Astrocyte (in vitro differentiated cells and primary cell): ENCODE data around the gene MIAT. TPM values are rescaled to one million over a fixed set of nuclear protein-coding genes. Genes with fewer than 3 reads are reported as not detected.

Source experiments
- DNase-seq: peaks from one replicate; pipeline ENCODE4 v3.0.0-alpha.2; 2010; ENCODE audit warnings: low read depth
- FAIRE-seq: peaks from 2 replicates; lab custom pipeline; 2011; peaks lifted over from hg19 to GRCh38; lab: Jason Lieb, UNC
- H2AFZ ChIP-seq: 2 replicates; pipeline ENCODE4 v1.6.0; 2012; ENCODE audit warnings: low read depth, low read length, inconsistent platforms
- H3K27ac ChIP-seq: 2 replicates; pipeline ENCODE4 v1.5.1; 2011; ENCODE audit warnings: low read depth, low read length, inconsistent platforms
- H3K27me3 ChIP-seq: 2 replicates; pipeline ENCODE4 v1.6.0; 2011; ENCODE audit warnings: low read length, inconsistent platforms; ENCODE audit not compliant: insufficient read depth
- H3K36me3 ChIP-seq: 2 replicates; pipeline ENCODE4 v1.5.1; 2011; ENCODE audit warnings: low read length, inconsistent platforms; ENCODE audit not compliant: insufficient read depth
- H3K4me1 ChIP-seq: 2 replicates; pipeline ENCODE4 v1.5.1; 2011; ENCODE audit warnings: low read length, inconsistent platforms; ENCODE audit not compliant: insufficient read depth
- H3K4me2 ChIP-seq: 2 replicates; pipeline ENCODE4 v1.6.0; 2012; ENCODE audit warnings: low read length, inconsistent platforms
- H3K4me3 ChIP-seq: 2 replicates; pipeline ENCODE4 v1.5.1; 2011; ENCODE audit warnings: low read depth, mild to moderate bottlenecking, low read length, inconsistent platforms; ENCODE audit not compliant: insufficient read depth
- H3K79me2 ChIP-seq: 2 replicates; pipeline ENCODE4 v1.6.0; 2012; ENCODE audit warnings: mild to moderate bottlenecking, low read length, inconsistent platforms; ENCODE audit not compliant: insufficient read depth
- H3K9ac ChIP-seq: 2 replicates; pipeline ENCODE4 v1.6.0; 2012; ENCODE audit warnings: mild to moderate bottlenecking, low read length, inconsistent platforms
- H3K9me3 ChIP-seq: 2 replicates; pipeline ENCODE4 v1.5.1; 2012; ENCODE audit warnings: low read depth, mild to moderate bottlenecking, low read length, inconsistent platforms; ENCODE audit not compliant: insufficient read depth
- H4K20me1 ChIP-seq: 2 replicates; pipeline ENCODE4 v1.6.0; 2012; ENCODE audit warnings: low read length, inconsistent platforms; ENCODE audit not compliant: insufficient read depth
- H3K27ac Mint-ChIP-seq: one replicate; pipeline ENCODE4 v1.8.0; 2021; ENCODE audit warnings: mild to moderate bottlenecking, mixed read lengths; ENCODE audit not compliant: unreplicated experiment
- H3K27me3 Mint-ChIP-seq: one replicate; pipeline ENCODE4 v1.8.0; 2021; ENCODE audit warnings: low read depth, mixed read lengths; ENCODE audit not compliant: unreplicated experiment
- H3K36me3 Mint-ChIP-seq: one replicate; pipeline ENCODE4 v1.8.0; 2021; ENCODE audit warnings: low read depth, mixed read lengths; ENCODE audit not compliant: unreplicated experiment
- H3K4me1 Mint-ChIP-seq: one replicate; pipeline ENCODE4 v1.8.0; 2021; ENCODE audit warnings: low read depth, mixed read lengths; ENCODE audit not compliant: unreplicated experiment
- H3K4me3 Mint-ChIP-seq: one replicate; pipeline ENCODE4 v1.8.0; 2021; ENCODE audit warnings: mild to moderate bottlenecking, moderate library complexity, mixed read lengths; ENCODE audit not compliant: unreplicated experiment
- H3K9me3 Mint-ChIP-seq: one replicate; pipeline ENCODE4 v1.8.0; 2021; ENCODE audit warnings: mild to moderate bottlenecking, mixed read lengths; ENCODE audit not compliant: unreplicated experiment
- CTCF ChIP-seq: IDR thresholded peaks from 2 replicates; pipeline ENCODE4 v1.5.1; 2011; ENCODE audit warnings: low read depth, mild to moderate bottlenecking, inconsistent platforms, low read length, moderate library complexity; ENCODE audit not compliant: insufficient read depth
- EZH2 ChIP-seq: IDR thresholded peaks from 2 replicates; pipeline ENCODE4 v1.6.1; 2012; ENCODE audit warnings: mild to moderate bottlenecking, low read length, inconsistent platforms; ENCODE audit not compliant: insufficient read depth
- total RNA-seq: library from RNA; stranded (reverse); gene quantifications from 2 replicates; pipeline ENCODE4 v1.2.1, GENCODE V29; 2021

The MIAT gene
- total RNA-seq, 1 donor from 2014 or later = 22.8 TPM

DNA sequence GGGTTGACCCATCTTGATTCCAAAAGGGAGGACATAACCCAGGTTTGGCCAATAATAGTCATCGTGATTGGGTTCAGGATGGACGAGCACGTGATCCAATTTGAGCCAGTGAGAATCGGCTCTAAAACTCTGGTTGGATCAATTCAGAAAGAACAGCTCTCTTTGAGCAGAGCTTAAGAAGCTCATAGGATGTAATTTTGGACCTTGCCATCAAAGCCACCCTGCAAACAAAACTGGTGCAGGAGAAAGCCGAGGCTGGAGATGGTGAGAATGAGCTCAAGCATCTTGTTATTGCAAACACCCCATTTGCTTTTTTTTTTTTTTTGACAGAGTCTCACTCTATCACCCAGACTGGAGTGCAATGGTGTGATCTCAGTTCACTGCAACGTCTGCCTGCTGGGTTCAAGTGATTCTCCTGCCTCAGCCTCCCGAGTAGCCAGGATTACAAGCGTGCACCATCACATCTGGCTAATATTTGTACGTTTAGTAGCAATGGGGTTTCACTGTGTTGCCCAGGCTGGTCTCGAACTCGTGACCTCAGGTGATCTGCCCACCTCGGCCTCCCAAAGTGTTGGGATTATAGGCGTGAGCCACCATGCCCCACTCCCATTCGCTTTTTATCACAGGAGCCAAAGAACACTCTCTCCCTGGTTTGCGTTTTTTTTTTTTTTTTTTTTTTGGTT lies 13.8 kb upstream of the MIAT start:
- Histone ChIP-seq H3K4me3 (no peak overlapping the region), H3K4me2 (peak overlapping the region; percentile 46), H3K4me1 (peaks cover 32% of the 10 kb centered on the region), H3K36me3 (no peaks in the 10 kb centered on the region), H4K20me1 (no peaks in the 10 kb centered on the region), H3K27me3 (no peaks in the 10 kb centered on the region), H2AFZ (no peak overlapping the region), H3K79me2 (no peaks in the 10 kb centered on the region), H3K9me3 (no peaks in the 10 kb centered on the region), H3K27ac (no peak overlapping the region), H3K9ac (no peak overlapping the region)
- TF ChIP-seq CTCF = no peak
- no peak for TF ChIP-seq EZH2
- H3K27me3 Mint-ChIP-seq = no peaks in the 10 kb centered on the region
- DNase-seq (no peak), FAIRE-seq (no peak)
- no peaks in the 10 kb centered on the region for H3K9me3 Mint-ChIP-seq
- H3K4me3 Mint-ChIP-seq = no peak overlapping the region
- H3K27ac Mint-ChIP-seq = peak overlapping the region; percentile 16
- H3K36me3 Mint-ChIP-seq = no peaks in the 10 kb centered on the region
- peaks cover 46% of the 10 kb centered on the region for H3K4me1 Mint-ChIP-seq

DNA sequence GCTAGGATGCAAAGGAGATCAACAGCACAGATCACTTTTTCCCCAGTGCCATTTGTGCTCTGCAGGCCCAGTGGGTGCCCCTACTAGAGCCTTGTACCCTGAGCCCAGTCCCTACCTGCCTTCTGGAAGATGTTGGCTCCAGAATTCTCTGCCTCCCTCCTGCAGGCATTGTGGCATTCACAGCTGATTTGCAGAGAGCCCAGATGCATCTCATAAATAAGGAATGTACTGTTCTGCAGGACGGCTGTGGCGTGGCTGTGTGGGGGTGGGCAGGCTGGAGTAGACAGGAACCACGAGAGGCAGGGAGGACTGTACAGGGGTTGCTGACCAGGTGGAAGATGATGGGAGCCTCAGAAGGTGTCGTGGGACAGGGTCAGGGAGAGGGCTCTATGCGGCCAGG lies 11.2 kb upstream of the MIAT start:
- Histone ChIP-seq H3K27ac (no peak overlapping the region), H2AFZ (no peak overlapping the region), H3K79me2 (no peaks in the 10 kb centered on the region), H3K9ac (no peak overlapping the region), H3K4me3 (no peak overlapping the region), H4K20me1 (no peaks in the 10 kb centered on the region), H3K36me3 (no peaks in the 10 kb centered on the region), H3K27me3 (peaks cover 9% of the 10 kb centered on the region), H3K4me1 (peaks cover 32% of the 10 kb centered on the region), H3K4me2 (peak overlapping the region; percentile 84), H3K9me3 (no peaks in the 10 kb centered on the region)
- DNase-seq (peak; percentile 51), FAIRE-seq (no peak)
- no peaks in the 10 kb centered on the region for H3K36me3 Mint-ChIP-seq
- TF ChIP-seq CTCF (no peak), EZH2 (no peak)
- H3K9me3 Mint-ChIP-seq = peaks cover 2% of the 10 kb centered on the region
- H3K27me3 Mint-ChIP-seq = peaks cover 19% of the 10 kb centered on the region
- H3K4me1 Mint-ChIP-seq = peaks cover 48% of the 10 kb centered on the region
- peak overlapping the region; percentile 30 for H3K27ac Mint-ChIP-seq
- H3K4me3 Mint-ChIP-seq = peak overlapping the region; percentile 40

GRCh38 chr22:26648011-26648497 lies 9.3 kb upstream of the MIAT start:
- FAIRE-seq (no peak), DNase-seq (no peak)
- H3K4me3 Mint-ChIP-seq = peak overlapping the region; percentile 30
- Histone ChIP-seq H3K79me2 (no peaks in the 10 kb centered on the region), H3K36me3 (no peaks in the 10 kb centered on the region), H3K27ac (no peak overlapping the region), H3K9me3 (no peaks in the 10 kb centered on the region), H3K4me1 (peaks cover 25% of the 10 kb centered on the region), H3K4me3 (no peak overlapping the region), H4K20me1 (no peaks in the 10 kb centered on the region), H3K9ac (no peak overlapping the region), H2AFZ (peak overlapping the region; percentile 31), H3K27me3 (peaks cover 20% of the 10 kb centered on the region), H3K4me2 (no peak overlapping the region)
- TF ChIP-seq EZH2 = no peak
- peaks cover 4% of the 10 kb centered on the region for H3K9me3 Mint-ChIP-seq
- H3K36me3 Mint-ChIP-seq = no peaks in the 10 kb centered on the region
- H3K27ac Mint-ChIP-seq = no peak overlapping the region
- peaks cover 27% of the 10 kb centered on the region for H3K27me3 Mint-ChIP-seq
- peaks cover 35% of the 10 kb centered on the region for H3K4me1 Mint-ChIP-seq
